Measurements from ENCODE around the gene LAGE3.

DNA sequence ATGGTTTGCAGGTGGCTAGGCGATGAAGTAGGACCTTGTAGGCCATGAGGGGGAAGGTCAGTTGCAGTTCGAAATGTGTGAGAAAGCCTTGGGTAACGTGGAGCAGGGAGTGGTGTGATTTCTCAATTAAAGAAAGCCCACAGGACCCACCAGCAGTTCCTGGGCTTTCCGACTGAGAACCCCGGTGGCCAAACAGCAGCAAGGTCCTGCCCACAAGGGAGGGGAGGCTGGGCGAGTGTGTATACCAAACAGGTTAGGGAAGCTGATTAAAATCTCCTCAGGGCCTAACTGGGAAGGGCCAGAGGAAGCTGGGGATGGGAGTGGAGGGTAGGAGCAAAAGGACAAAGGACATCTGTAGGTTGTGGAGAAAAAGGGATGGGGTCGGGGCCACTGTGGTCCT is 48.2 kb downstream of the LAGE3 start:
- TF ChIP-seq CTCF (optimal IDR thresholded peaks at IDR 0.05 in 1 of 3, IDR thresholded peaks at IDR 0.05 in 1 of 3, conservative IDR thresholded peaks at IDR 0.05 in 1 of 3; ENCODE audit: extremely low read depth in 1 of 3, insufficient read depth in 2 of 3, low read length in 3 of 3), result no peak
- no peak for TF ChIP-seq EZH2 (IDR thresholded peaks at IDR 0.05; ENCODE audit: low read length)
